Activated T-cell treated with anti-CD3 and anti-CD28 coated beads for 4 hours (primary cell): ENCODE measurements around the gene KANK2.
"Not testable (repeated sequence)": the region's sequence is repeated elsewhere in the genome, so short reads cannot be mapped to it uniquely, and the experiment has no call there.

Source experiments
- DNase-seq: peaks from one replicate; pipeline ENCODE4 v3.0.0-alpha.2; 2020

KANK2 gene

GRCh38 chr19:11195681-11196080 lies 1.7 kb downstream of the KANK2 start:
- DNase-seq = no peak

DNA sequence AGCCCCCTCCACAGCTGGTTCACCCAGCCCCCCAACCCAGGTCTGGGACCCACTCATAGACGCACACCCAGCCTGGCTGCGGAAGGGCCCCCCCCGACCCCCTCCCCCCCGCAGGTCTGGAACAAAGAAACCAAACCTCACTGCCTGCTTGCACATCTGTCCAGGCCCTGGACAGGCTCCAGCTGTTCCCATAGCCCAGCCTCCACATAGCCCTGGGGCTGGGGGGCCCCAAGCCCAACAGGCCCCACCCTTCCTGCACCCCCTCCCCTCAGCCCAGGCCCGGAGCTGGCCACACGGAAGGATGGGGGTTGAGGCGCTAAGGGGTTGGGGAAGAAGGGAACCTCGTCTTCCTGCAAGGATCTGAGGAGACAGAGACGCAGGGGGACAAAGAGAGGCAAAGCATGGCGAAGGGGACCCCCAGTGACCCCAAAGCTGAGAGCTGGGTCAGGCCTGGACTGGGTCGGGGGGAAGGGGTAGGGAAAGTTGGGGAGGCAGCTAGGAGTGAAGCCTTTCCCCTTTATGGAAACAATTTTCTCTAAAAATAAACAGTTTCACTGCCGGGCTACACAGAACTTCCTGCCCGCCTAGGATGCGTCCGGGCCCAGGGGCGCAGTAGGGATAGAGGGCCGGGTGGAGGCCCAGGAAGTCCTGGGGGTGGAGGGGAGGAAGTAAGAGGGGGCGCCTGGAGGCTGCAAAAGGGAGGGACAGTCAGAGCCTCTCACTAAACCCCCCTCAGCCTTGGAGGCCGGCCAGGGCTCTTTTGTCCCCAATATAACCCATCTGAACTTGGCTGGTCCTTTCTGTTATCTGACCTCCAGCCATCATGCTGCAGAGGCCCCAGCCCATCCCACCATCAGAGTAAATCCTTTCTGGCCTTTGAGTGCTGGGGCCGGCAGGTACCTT lies 2.4 kb downstream of the KANK2 start:
- DNase-seq = no peak

DNA sequence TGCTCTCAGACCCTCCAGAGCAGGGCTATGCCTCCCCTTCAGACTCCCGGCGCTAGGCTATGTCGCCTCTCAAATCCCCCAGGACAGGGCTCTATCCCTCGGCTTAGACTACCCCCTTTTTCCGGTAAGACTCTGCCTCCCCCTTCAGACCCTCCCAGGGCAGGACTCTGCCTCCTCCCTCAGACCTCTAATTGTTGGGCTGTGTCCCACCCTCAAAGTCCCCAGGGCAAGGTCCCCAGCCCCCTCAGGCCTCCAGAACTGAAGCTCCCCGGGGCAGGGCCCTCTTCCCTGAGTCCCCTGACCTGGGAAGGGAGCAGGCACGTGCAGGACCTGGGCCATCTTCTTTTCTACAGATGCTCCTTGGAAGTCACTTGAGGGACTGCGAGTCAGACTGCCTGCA lies 3.2 kb downstream of the KANK2 start:
- no peak for DNase-seq

DNA sequence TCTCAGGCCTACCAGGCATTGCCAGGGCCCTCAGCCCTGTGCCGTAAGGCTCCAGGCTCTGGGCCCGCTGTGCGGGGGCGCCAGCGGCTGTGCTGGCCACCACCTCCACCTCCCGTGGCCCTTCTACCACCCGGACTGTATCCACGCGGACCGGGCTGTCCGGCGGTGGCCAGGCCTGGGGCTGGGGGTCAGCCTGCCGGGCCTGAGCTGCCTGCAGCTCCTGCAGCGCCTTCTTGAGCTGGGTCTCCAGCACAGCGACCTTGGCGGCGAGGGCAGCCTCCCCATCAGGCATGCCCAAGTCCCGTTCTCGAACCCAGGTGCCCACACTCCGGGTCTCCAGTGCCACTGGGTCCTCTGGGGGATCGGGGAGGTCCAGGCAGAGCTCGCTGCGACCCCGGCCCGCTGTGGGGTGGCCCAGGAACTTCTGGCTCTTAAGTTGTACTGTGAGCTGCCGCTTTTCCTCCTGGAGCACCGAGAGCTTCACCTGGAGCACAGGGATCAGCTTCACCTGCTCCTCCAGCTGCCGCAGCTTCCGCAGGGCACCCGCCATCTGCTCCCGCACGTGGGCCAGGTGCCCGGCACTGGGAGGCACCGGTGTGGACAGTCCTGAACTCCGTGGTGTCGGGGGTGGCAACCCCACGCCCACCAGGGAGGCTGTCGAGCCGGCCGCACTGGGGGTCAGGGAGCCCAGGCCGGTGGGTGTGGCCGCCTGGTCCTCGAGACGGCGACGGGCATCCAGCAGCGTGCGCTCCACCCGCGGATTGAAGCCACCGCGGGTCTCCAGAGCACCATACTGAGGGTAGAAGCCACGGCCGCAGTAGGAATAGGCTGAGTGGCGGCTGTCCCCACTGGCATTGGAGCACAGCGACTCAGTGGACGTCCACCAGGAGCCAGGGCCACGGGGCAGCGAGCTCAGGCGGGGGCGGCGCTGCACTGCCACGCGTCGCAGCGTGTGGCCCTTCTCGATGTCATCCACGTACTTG lies 4.1 kb downstream of the KANK2 start:
- DNase-seq = no peak

GRCh38 chr19:11191934-11192333 lies 5.4 kb downstream of the KANK2 start:
- DNase-seq = no peak

DNA sequence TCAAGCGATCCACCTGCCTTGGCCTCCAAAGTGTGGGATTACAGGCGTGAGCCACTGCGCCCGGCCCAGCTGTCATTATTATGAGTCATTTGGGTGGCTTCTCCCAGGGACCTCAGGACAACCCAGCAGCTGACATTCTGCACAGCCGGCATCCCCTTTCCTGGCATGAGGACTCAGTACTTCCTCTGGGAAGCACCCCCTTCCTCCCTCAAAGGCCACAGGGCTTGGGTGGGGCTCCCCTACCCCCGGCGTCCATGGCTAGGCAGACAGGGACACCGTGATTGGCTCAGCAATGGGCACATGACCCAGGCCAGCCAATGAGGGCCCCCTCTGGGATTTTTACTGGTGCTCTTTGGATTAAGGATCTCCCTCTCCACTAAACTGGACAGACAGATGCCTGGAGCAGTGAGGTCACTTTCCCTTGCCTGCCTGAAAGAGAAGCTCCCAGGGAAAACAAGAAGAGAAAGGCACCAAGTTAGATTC lies 6.0 kb downstream of the KANK2 start:
- DNase-seq = no peak

GRCh38 chr19:11190501-11190900 lies 6.8 kb downstream of the KANK2 start:
- DNase-seq = no peak

DNA sequence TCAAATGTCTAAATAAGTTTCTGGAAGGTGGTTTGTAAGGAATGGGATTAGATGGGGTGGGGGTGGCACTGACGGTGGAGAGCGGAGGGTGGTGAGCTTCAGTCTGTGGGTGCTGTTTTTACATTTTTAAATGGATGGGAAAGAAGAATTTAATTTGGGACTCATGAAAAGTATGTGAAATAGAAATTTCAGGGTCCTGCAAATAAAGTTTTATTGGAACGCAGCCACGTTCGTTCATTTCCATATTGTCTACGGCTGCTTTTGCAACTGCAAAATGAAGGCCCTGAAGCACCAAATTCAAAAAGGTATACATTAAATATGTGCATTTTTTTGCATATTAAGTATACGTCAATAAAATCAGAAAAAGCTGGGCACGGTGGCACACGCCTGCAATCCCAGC lies 9.9 kb downstream of the KANK2 start:
- no peak for DNase-seq

- no peak for DNase-seq
Observed at GRCh38 chr19:11182994-11183393, 14.4 kb downstream of the KANK2 start.

GRCh38 chr19:11181488-11181887 lies 15.9 kb downstream of the KANK2 start:
- DNase-seq = no peak

DNA sequence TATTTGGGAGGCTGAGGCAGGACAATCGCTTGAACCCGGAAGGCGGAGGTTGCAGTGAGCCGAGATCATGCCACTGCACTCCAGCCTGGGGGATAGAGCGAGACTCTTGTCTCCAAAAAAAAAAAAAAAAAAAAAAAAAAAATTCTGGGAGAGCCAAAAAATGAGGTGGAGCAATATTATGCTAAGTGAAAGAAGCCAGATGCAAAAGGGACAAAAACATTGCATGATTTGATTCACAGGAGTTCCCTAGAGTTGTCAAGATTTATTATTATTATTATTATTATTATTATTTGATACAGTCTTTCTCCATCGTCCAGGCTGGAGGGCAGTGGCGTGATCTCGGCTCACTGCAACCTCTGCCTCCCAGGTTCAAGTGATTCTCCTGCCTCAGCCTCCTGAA lies 16.4 kb downstream of the KANK2 start:
- not testable (repeated sequence) for DNase-seq

DNA sequence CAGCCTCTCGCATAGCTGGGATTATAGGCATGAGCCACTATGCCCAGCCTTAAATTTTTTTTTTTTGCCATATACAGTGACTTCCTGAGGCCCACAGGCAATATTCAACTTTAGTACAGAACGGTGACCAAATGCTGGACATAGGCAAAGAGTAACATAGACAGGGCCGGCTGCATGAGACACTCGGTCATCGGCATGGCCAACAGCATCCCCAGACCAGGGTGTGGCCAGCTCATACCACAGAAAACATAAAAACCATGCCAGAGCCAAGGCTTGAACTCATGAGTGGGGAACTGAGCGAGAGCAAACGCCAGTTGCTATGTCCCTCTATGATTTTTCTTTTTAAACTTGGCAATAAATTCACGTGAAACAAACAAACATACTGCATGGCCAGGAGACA lies 17.0 kb downstream of the KANK2 start:
- DNase-seq = no peak

GRCh38 chr19:11179716-11180297 lies 17.5 kb downstream of the KANK2 start:
- DNase-seq = no peak

GRCh38 chr19:11179145-11179465 lies 18.2 kb downstream of the KANK2 start:
- DNase-seq = not testable (repeated sequence)

- no peak for DNase-seq
Observed at GRCh38 chr19:11177592-11177991, 19.8 kb downstream of the KANK2 start.

- no peak for DNase-seq
Observed at GRCh38 chr19:11176466-11177193, 20.7 kb downstream of the KANK2 start.

- DNase-seq = no peak
Observed at GRCh38 chr19:11175920-11176319, 21.4 kb downstream of the KANK2 start.

DNA sequence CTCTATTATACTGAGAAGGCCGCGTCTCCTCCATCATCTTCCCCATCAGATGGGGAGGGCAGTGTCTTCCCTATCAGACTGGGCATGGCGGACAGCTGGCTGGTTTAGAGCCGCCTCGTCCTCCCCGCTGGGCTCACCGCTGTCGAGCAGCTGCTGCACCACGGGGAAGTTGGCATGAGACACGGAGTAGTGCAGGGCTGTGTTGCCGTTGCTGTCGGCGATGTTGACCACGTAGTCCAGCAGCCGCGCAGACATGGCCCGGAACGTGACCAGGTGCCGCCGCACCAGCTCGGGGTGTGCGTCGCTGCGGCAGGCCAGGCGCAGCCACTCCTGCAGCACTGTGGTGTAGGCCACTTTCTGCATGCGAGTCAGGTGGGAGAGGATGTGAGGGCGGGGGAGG lies 23.0 kb downstream of the KANK2 start:
- no peak for DNase-seq

DNA sequence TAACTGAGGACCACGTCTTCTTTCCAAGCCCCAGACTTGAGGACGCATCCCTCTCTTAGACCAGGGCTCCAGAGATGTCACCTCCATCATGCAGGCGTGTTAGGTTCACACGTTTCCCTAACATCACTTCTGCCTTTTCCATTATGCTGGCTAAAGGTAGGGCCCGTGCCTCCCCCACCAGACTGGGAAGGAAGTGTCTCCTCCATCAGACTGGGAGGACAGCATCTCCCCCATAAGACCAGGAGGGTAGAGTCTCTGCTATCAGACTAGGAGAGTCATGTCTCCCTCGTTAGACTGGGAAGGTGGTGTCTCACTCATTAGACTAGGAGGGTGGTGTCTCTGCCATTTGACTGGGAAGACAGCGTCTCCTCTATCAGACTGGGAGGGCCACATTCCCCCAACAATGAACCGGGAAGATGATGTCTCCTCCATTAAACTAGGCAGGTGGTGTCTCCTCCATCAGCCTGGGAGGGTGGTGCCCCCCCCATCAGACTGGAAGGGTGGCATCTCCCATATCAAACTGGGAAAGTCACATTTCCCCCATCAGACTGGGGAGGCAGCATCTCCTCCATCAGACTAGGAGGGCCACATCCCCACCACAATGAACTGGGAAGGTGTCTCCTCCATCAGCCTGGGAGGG lies 23.7 kb downstream of the KANK2 start:
- no peak for DNase-seq

DNA sequence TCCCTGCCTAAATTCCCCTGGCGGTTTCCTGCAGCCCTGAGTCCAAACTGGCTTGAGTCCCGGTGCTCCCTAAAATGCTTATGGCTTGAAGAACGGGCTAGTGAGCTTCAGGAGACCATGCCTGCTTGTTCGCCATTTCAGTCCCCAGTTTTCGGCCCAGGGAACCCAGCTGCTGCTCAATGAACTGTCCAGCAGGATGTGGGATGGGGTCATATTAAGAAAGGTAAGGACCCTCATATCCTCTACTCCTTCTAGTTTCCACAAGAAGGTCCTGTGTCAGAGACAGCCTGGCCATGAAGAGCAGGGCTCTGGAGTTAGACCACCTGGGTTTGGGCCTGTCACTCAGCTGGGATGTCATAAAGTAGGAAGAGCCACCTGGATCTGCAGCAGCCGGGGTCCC lies 24.8 kb downstream of the KANK2 start:
- DNase-seq = no peak

DNA sequence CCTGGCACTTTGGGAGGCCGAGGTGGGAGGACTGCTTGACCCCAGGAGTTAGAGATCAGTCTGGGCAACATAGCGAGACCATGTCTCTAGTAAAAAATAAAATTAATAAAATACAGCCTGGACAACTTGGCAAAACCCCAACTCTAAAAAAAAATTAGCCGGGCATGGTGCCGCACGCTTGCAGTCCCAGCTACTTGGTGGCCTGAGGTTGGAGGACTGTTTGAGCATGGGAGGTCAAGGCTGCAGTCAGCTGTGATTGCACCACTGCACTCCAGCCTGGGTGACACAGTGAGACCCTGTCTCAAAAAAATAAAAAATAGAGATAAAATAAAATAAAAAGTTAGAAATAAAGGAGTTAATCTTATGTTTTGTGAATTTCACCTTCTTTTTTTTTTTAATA lies 26.2 kb downstream of the KANK2 start:
- no peak for DNase-seq
